IMR-90 (cell line): Measurements from ENCODE around the gene ADGRV1. TPM values are rescaled to one million over a fixed set of nuclear protein-coding genes. Genes with fewer than 3 reads are reported as not detected.
"Not testable (repeated sequence)": the region's sequence is repeated elsewhere in the genome, so short reads cannot be mapped to it uniquely, and the experiment has no call there.

Source experiments
- ATAC-seq: fragments of 200-7000 bp; cut with Tn5 transposase; 2 replicates; pipeline ENCODE4 v1.9.1; 2020; ENCODE audit warnings: low read depth, mild to moderate bottlenecking, moderate library complexity
- BruUV-seq: library from RNA; stranded (reverse); fragments of 400-500 nt; replicated peaks from 2 replicates; lab custom pipeline; 2021; lab: Mats Ljungman, UMichigan
- CTCF ChIA-PET: fragments of 300-600 bp; formaldehyde crosslinking; extraction: SDS; loops from one replicate; lab custom pipeline; 2021; ENCODE audit warnings: antibody characterized with exemption; lab: Yijun Ruan, JAX
- POLR2A ChIA-PET: fragments of 300-600 bp; sonication (Branson Sonifier 250); formaldehyde crosslinking; loops from one replicate; lab custom pipeline; 2022; ENCODE audit warnings: antibody characterized with exemption; ENCODE audit not compliant: unreplicated experiment; lab: Charles Lee
- DNase-seq: peaks from one replicate; pipeline ENCODE4 v3.0.0; 2013
- H2AFZ ChIP-seq: replicated peaks from 2 replicates; pipeline ENCODE3; 2013; ENCODE audit warnings: low read length, mild to moderate bottlenecking; ENCODE audit not compliant: poor library complexity
- H2AK5ac ChIP-seq: 2 replicates; pipeline ENCODE4 v1.6.1; 2013; ENCODE audit warnings: low read depth, low read length, inconsistent platforms
- H2AK9ac ChIP-seq: replicated peaks from 2 replicates; pipeline ENCODE3; 2013; ENCODE audit warnings: mild to moderate bottlenecking, low read depth, low read length, moderate library complexity; ENCODE audit not compliant: poor library complexity
- H2BK120ac ChIP-seq: 2 replicates; pipeline ENCODE4 v1.6.1; 2013; ENCODE audit warnings: low read depth, low read length, inconsistent platforms
- H2BK15ac ChIP-seq: 3 replicates; pipeline ENCODE4 v1.6.1; 2013; ENCODE audit warnings: low read depth, low read length, inconsistent platforms
- H2BK20ac ChIP-seq: 2 replicates; pipeline ENCODE4 v1.6.1; 2013; ENCODE audit warnings: low read depth, mild to moderate bottlenecking, inconsistent platforms, low read length, moderate library complexity
- H2BK5ac ChIP-seq: 2 replicates; pipeline ENCODE4 v1.6.1; 2013; ENCODE audit warnings: mild to moderate bottlenecking, low read depth, low read length, inconsistent platforms; ENCODE audit not compliant: poor library complexity, severe bottlenecking
- H3K14ac ChIP-seq: replicated peaks from 2 replicates; pipeline ENCODE4 v1.6.1; 2013; ENCODE audit warnings: low read depth, low read length, inconsistent platforms
- H3K18ac ChIP-seq: 2 replicates; pipeline ENCODE4 v1.6.1; 2013; ENCODE audit warnings: low read depth, low read length, control low read depth
- H3K23ac ChIP-seq: 2 replicates; pipeline ENCODE4 v1.6.1; 2013; ENCODE audit warnings: low read depth, low read length, inconsistent platforms
- H3K27ac ChIP-seq: 2 replicates; pipeline ENCODE4 v1.5.1; 2013; ENCODE audit warnings: mild to moderate bottlenecking, control low read depth, low read length; ENCODE audit not compliant: insufficient read depth
- H3K27me3 ChIP-seq: 2 replicates; pipeline ENCODE4 v1.6.1; 2013; ENCODE audit warnings: low read length; ENCODE audit not compliant: control insufficient read depth, insufficient read depth
- H3K36me3 ChIP-seq: 2 replicates; pipeline ENCODE4 v1.6.1; 2013; ENCODE audit warnings: low read length, mixed read lengths; ENCODE audit not compliant: control insufficient read depth, insufficient read depth
- H3K4ac ChIP-seq: 2 replicates; pipeline ENCODE4 v1.6.1; 2013; ENCODE audit warnings: low read depth, low read length, inconsistent platforms
- H3K4me1 ChIP-seq: 2 replicates; pipeline ENCODE4 v1.6.1; 2013; ENCODE audit warnings: low read length, mixed read lengths; ENCODE audit not compliant: control insufficient read depth, insufficient read depth
- H3K4me2 ChIP-seq: 2 replicates; pipeline ENCODE4 v1.6.1; 2013; ENCODE audit warnings: low read depth, mild to moderate bottlenecking, control low read depth, low read length, moderate library complexity
- H3K4me3 ChIP-seq: 2 replicates; pipeline ENCODE4 v1.5.1; 2013; ENCODE audit warnings: low read depth, mild to moderate bottlenecking, control low read depth, low read length, moderate library complexity; ENCODE audit not compliant: insufficient read depth
- H3K56ac ChIP-seq: 2 replicates; pipeline ENCODE4 v1.6.1; 2013; ENCODE audit warnings: low read length, inconsistent platforms; ENCODE audit not compliant: insufficient read depth; ENCODE audit errors: extremely low read depth
- H3K79me1 ChIP-seq, 2 experiments: 2 replicates each; pipeline ENCODE4 v1.6.1; 2013; ENCODE audit warnings: low read length in 2 of 2, inconsistent platforms in 1 of 2, low read depth in 1 of 2
- H3K9ac ChIP-seq: 2 replicates; pipeline ENCODE4 v1.6.1; 2013; ENCODE audit warnings: low read depth, low read length, control low read depth
- H3K9me1 ChIP-seq: 2 replicates; pipeline ENCODE4 v1.6.1; 2013; ENCODE audit warnings: low read length, inconsistent platforms; ENCODE audit not compliant: insufficient read depth
- H3K9me3 ChIP-seq: 2 replicates; pipeline ENCODE4 v1.6.1; 2013; ENCODE audit warnings: low read length; ENCODE audit not compliant: control insufficient read depth, insufficient read depth
- H4K20me1 ChIP-seq: 2 replicates; pipeline ENCODE4 v1.6.1; 2013; ENCODE audit warnings: low read length, inconsistent platforms; ENCODE audit not compliant: insufficient read depth
- H4K5ac ChIP-seq: 2 replicates; pipeline ENCODE4 v1.6.1; 2013; ENCODE audit warnings: mild to moderate bottlenecking, low read depth, low read length, control low read depth
- H4K8ac ChIP-seq, 2 experiments: 2 replicates each; pipeline ENCODE4 v1.6.1; 2013; ENCODE audit warnings: low read depth in 2 of 2, low read length in 2 of 2, control low read depth in 1 of 2, inconsistent platforms in 1 of 2
- H4K91ac ChIP-seq: 2 replicates; pipeline ENCODE4 v1.6.1; 2013; ENCODE audit warnings: low read depth, low read length, inconsistent platforms; ENCODE audit not compliant: insufficient read depth
- WGBS, 2 experiments: methylation state at CpG; one replicate each; pipeline versions ENCODE4 v1.1.5 to v1.1.7; 2013; ENCODE audit warnings: missing lambda C conversion rate in 2 of 2; ENCODE audit not compliant: insufficient read length in 1 of 2; ENCODE audit errors: extremely low coverage in 2 of 2; 5-methylcytosine and 5-hydroxymethylcytosine counted together
- dilution Hi-C: fragments of 300-500 bp; cut with HindIII; formaldehyde crosslinking; loops from one replicate; pipeline ENCODE4 v1.14.3; 2018; ENCODE audit warnings: low sequenced_read_pairs; ENCODE audit not compliant: unreplicated experiment
- in situ Hi-C: fragments of 300-500 bp; cut with MboI; formaldehyde crosslinking; loops from 3 replicates; pipeline ENCODE4 v1.14.3; 2019; ENCODE audit warnings: low sequenced_read_pairs, inconsistent platforms, mixed read lengths
- intact Hi-C: fragments of 100-400 bp; cut with micrococcal nuclease; formaldehyde crosslinking; loops from 2 replicates; pipeline ENCODE4 v1.10.0; 2022
- polyA plus RNA-seq, 3 experiments: library from polyadenylated mRNA; depleted of rRNA; stranded (reverse); fragments of >200 nt; gene quantifications; 2 replicates each; pipeline ENCODE4 v1.2.3, GENCODE V29; 2012; ENCODE audit warnings: low replicate concordance in 1 of 3
- total RNA-seq: library from RNA; depleted of rRNA; stranded (reverse); fragments of >200 nt; gene quantifications from 2 replicates; pipeline ENCODE4 v1.2.3, GENCODE V29; 2012

Gene ADGRV1
- total and polyA plus RNA-seq, 2 of the 4 experiments (the other 2 are of a cell fraction) = under 0.01 TPM; not detected in 1

DNA sequence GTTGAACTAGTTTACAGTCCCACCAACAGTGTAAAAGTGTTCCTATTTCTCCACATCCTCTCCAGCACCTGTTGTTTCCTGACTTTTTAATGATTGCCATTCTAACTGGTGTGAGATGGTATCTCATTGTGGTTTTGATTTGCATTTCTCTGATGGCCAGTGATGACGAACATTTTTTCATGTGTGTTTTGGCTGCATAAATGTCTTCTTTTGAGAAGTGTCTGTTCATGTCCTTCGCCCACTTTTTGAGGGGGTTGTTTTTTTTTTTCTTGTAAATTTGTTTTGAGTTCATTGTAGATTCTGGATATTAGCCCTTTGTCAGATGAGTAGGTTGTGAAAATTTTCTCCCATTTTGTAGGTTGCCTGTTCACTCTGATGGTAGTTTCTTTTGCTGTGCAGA lies 365.6 kb downstream of the ADGRV1 start:
- H2AFZ ChIP-seq, H3K4me1 ChIP-seq, H2BK120ac ChIP-seq, H3K4me2 ChIP-seq, intact Hi-C loops, H3K9ac ChIP-seq, BruUV-seq, POLR2A ChIA-PET, H2AK9ac ChIP-seq, dilution Hi-C loops, H2BK5ac ChIP-seq, H3K4ac ChIP-seq, H3K14ac ChIP-seq, H2BK20ac ChIP-seq, in situ Hi-C loops, H4K5ac ChIP-seq, ATAC-seq, H3K18ac ChIP-seq, H3K27ac ChIP-seq, H3K23ac ChIP-seq, H3K9me1 ChIP-seq, H4K20me1 ChIP-seq, H3K56ac ChIP-seq, H3K36me3 ChIP-seq, H2BK15ac ChIP-seq, H4K91ac ChIP-seq, H4K8ac ChIP-seq, H3K4me3 ChIP-seq, H2AK5ac ChIP-seq, CTCF ChIA-PET, H3K27me3 ChIP-seq, H3K79me1 ChIP-seq, H3K9me3 ChIP-seq, DNase-seq: not testable (repeated sequence)
- no CpG with 5 or more reads among the region's 2 CpGs for WGBS, 2 experiments

GRCh38 chr5:90929013-90929839 lies 370.6 kb downstream of the ADGRV1 start:
- H3K9me3 ChIP-seq, ATAC-seq, H4K20me1 ChIP-seq, intact Hi-C loops, H4K5ac ChIP-seq, H3K27me3 ChIP-seq, H3K4me3 ChIP-seq, H3K4me1 ChIP-seq, DNase-seq, H3K27ac ChIP-seq, in situ Hi-C loops, H2BK5ac ChIP-seq, H3K79me1 ChIP-seq, H3K36me3 ChIP-seq, H3K23ac ChIP-seq, H3K4ac ChIP-seq, H3K9me1 ChIP-seq, H2BK15ac ChIP-seq, H2AK9ac ChIP-seq, H2AK5ac ChIP-seq, H2BK20ac ChIP-seq, H3K56ac ChIP-seq, H4K91ac ChIP-seq, H3K18ac ChIP-seq, BruUV-seq, H2AFZ ChIP-seq, H3K14ac ChIP-seq, POLR2A ChIA-PET, H2BK120ac ChIP-seq, H3K9ac ChIP-seq, dilution Hi-C loops, H3K4me2 ChIP-seq, CTCF ChIA-PET, H4K8ac ChIP-seq: not testable (repeated sequence)
- WGBS, 2 experiments = 80% methylated on average over 2 of the region's 29 CpGs; no CpG with 5 or more reads in 1 of the 2 experiments
